GM23248 (cell line): ENCODE results near the gene ENOX1. TPM values are rescaled to one million over a fixed set of nuclear protein-coding genes. Genes with fewer than 3 reads are reported as not detected.

Experiments used
- DNase-seq: peaks from one replicate; pipeline ENCODE4 v3.0.0-alpha.2; 2015
- H2AFZ ChIP-seq: fragments of 200-600 bp; sonication (generic); 2 replicates; pipeline ENCODE4 v1.6.1; 2016; ENCODE audit warnings: antibody characterized with exemption
- H3F3A ChIP-seq: fragments of 200-600 bp; sonication (generic); 2 replicates; pipeline ENCODE4 v1.6.1; 2016; ENCODE audit warnings: mild to moderate bottlenecking, antibody characterized with exemption, mixed run types; ENCODE audit not compliant: insufficient read depth
- H3K27ac ChIP-seq: fragments of 200-600 bp; sonication (generic); 2 replicates; pipeline ENCODE4 v1.5.1; 2016; ENCODE audit warnings: mild to moderate bottlenecking
- H3K27me3 ChIP-seq: fragments of 200-600 bp; sonication (generic); replicated peaks from 2 replicates; pipeline ENCODE4 v1.6.1; 2016; ENCODE audit warnings: mild to moderate bottlenecking; ENCODE audit not compliant: insufficient read depth
- H3K36me3 ChIP-seq: fragments of 200-600 bp; sonication (generic); 2 replicates; pipeline ENCODE4 v1.6.1; 2016; ENCODE audit warnings: low read depth, mild to moderate bottlenecking
- H3K4me1 ChIP-seq: fragments of 200-600 bp; sonication (generic); 2 replicates; pipeline ENCODE4 v1.6.1; 2016; ENCODE audit warnings: mild to moderate bottlenecking; ENCODE audit not compliant: insufficient read depth
- H3K4me2 ChIP-seq: fragments of 200-600 bp; sonication (generic); one replicate; pipeline ENCODE4 v1.6.1; 2016; ENCODE audit warnings: mild to moderate bottlenecking; ENCODE audit not compliant: unreplicated experiment
- H3K4me3 ChIP-seq: fragments of 200-600 bp; sonication (generic); 2 replicates; pipeline ENCODE4 v1.5.1; 2016; ENCODE audit warnings: mild to moderate bottlenecking
- H3K79me2 ChIP-seq: fragments of 200-600 bp; sonication (generic); 2 replicates; pipeline ENCODE4 v1.6.1; 2016; ENCODE audit warnings: mild to moderate bottlenecking; ENCODE audit not compliant: insufficient read depth
- H3K9ac ChIP-seq: fragments of 200-600 bp; sonication (generic); 2 replicates; pipeline ENCODE4 v1.6.1; 2016; ENCODE audit warnings: mild to moderate bottlenecking
- H3K9me2 ChIP-seq: fragments of 200-600 bp; sonication (generic); 2 replicates; pipeline ENCODE4 v1.6.1; 2016; ENCODE audit warnings: mixed run types, mild to moderate bottlenecking, moderate library complexity; ENCODE audit not compliant: insufficient read depth
- H3K9me3 ChIP-seq: fragments of 200-600 bp; sonication (generic); one replicate; pipeline ENCODE4 v1.6.1; 2017; ENCODE audit warnings: low read depth
- H4K20me1 ChIP-seq: fragments of 200-600 bp; sonication (generic); 2 replicates; pipeline ENCODE4 v1.6.0; 2016; ENCODE audit not compliant: insufficient read depth
- EZH2 ChIP-seq: fragments of 200-600 bp; sonication (generic); IDR thresholded peaks from 2 replicates; pipeline ENCODE4 v1.6.1; 2018; ENCODE audit warnings: antibody characterized with exemption, mild to moderate bottlenecking; ENCODE audit not compliant: insufficient read depth, poor library complexity, severe bottlenecking
- EZH2phosphoT487 ChIP-seq: fragments of 200-600 bp; sonication (generic); IDR thresholded peaks from 2 replicates; pipeline ENCODE4 v1.6.1; 2018; ENCODE audit warnings: antibody characterized with exemption, moderate library complexity, mild to moderate bottlenecking, low read depth; ENCODE audit not compliant: insufficient read depth
- WGBS, 2 experiments: methylation state at CpG; one replicate each; pipeline ENCODE4 v1.1.6; 2015 to 2017; ENCODE audit warnings: low lambda C conversion rate in 2 of 2, low coverage in 1 of 2; ENCODE audit errors: missing lambda C conversion rate in 2 of 2; 5-methylcytosine and 5-hydroxymethylcytosine counted together
- in situ Hi-C: fragments of 300-500 bp; cut with MboI; formaldehyde crosslinking; loops from 2 replicates; pipeline ENCODE4 v1.15.0; 2020
- polyA plus RNA-seq: library from polyadenylated mRNA; unstranded; fragments of >200 nt; fragmentation: Nextera tagmentation; extraction: Ambion mirVana; gene quantifications from 2 replicates; pipeline ENCODE4 v1.2.1, GENCODE V29; 2016
- total RNA-seq: library from RNA; depleted of rRNA; stranded (reverse); fragments of >200 nt; shearing (Covaris generic); gene quantifications from 2 replicates; pipeline ENCODE4 v1.2.3, GENCODE V29; 2014

The ENOX1 gene
- total and polyA plus RNA-seq, 2 experiments from 2014 or later, result 1.8 to 3.2 TPM

GRCh38 chr13:43487461-43487860 lies 299.3 kb downstream of the ENOX1 start:
- H3F3A ChIP-seq, result no peaks in the 10 kb centered on the region
- H2AFZ ChIP-seq, result no peak overlapping the region
- no peaks in the 10 kb centered on the region for H3K4me1 ChIP-seq
- H3K36me3 ChIP-seq, result no peaks in the 10 kb centered on the region
- H4K20me1 ChIP-seq, result no peaks in the 10 kb centered on the region
- 31 to 40% methylated on average over 3 of the region's 3 CpGs for WGBS, 2 experiments
- H3K9me3 ChIP-seq, result no peaks in the 10 kb centered on the region
- no peak overlapping the region for H3K4me2 ChIP-seq
- H3K4me3 ChIP-seq, result no peak overlapping the region
- TF ChIP-seq EZH2, result no peak
- TF ChIP-seq EZH2phosphoT487, result no peak
- no peak overlapping the region for H3K9ac ChIP-seq
- in situ Hi-C loops, result no loop called here
- no peak overlapping the region for H3K27ac ChIP-seq
- DNase-seq, result no peak
- no peaks in the 10 kb centered on the region for H3K9me2 ChIP-seq
- no peaks in the 10 kb centered on the region for H3K27me3 ChIP-seq
- no peaks in the 10 kb centered on the region for H3K79me2 ChIP-seq

- Histone ChIP-seq H3K27ac (no peak overlapping the region), H3K4me3 (no peak overlapping the region), H3K9ac (no peak overlapping the region), H3K9me3 (no peaks in the 10 kb centered on the region), H3F3A (no peaks in the 10 kb centered on the region), H2AFZ (no peak overlapping the region), H3K27me3 (no peaks in the 10 kb centered on the region), H4K20me1 (no peaks in the 10 kb centered on the region), H3K4me2 (no peak overlapping the region), H3K4me1 (no peaks in the 10 kb centered on the region), H3K9me2 (no peaks in the 10 kb centered on the region), H3K79me2 (no peaks in the 10 kb centered on the region), H3K36me3 (no peaks in the 10 kb centered on the region)
- 91 to 100% methylated on average over 2 of the region's 2 CpGs for WGBS, 2 experiments
- TF ChIP-seq EZH2 (no peak), EZH2phosphoT487 (no peak)
- no peak for DNase-seq
- in situ Hi-C loops, result no loop called here
Measured at GRCh38 chr13:43484432-43485225, 302.1 kb downstream of the ENOX1 start.

- no peak overlapping the region for H2AFZ ChIP-seq
- no peaks in the 10 kb centered on the region for H3K36me3 ChIP-seq
- H3K79me2 ChIP-seq, result no peaks in the 10 kb centered on the region
- 96% methylated on average over 1 of the region's 1 CpG for WGBS, 2 experiments
- H3K27ac ChIP-seq, result no peak overlapping the region
- H3K9me2 ChIP-seq, result no peaks in the 10 kb centered on the region
- H3K27me3 ChIP-seq, result no peaks in the 10 kb centered on the region
- H4K20me1 ChIP-seq, result no peaks in the 10 kb centered on the region
- H3K9me3 ChIP-seq, result no peaks in the 10 kb centered on the region
- H3F3A ChIP-seq, result no peaks in the 10 kb centered on the region
- no peak overlapping the region for H3K9ac ChIP-seq
- no peaks in the 10 kb centered on the region for H3K4me1 ChIP-seq
- in situ Hi-C loops, result no loop called here
- TF ChIP-seq EZH2phosphoT487 (no peak), EZH2 (no peak)
- no peak overlapping the region for H3K4me2 ChIP-seq
- no peak overlapping the region for H3K4me3 ChIP-seq
- no peak for DNase-seq
Measured at GRCh38 chr13:43483930-43484329, 302.8 kb downstream of the ENOX1 start.

GRCh38 chr13:43482641-43483040 lies 304.1 kb downstream of the ENOX1 start:
- Histone ChIP-seq H3K9ac (no peak overlapping the region), H4K20me1 (no peaks in the 10 kb centered on the region), H3F3A (no peaks in the 10 kb centered on the region), H2AFZ (no peak overlapping the region), H3K4me3 (no peak overlapping the region), H3K27me3 (no peaks in the 10 kb centered on the region), H3K9me2 (no peaks in the 10 kb centered on the region), H3K27ac (no peak overlapping the region), H3K4me1 (no peaks in the 10 kb centered on the region), H3K9me3 (no peaks in the 10 kb centered on the region), H3K36me3 (no peaks in the 10 kb centered on the region), H3K4me2 (no peak overlapping the region), H3K79me2 (no peaks in the 10 kb centered on the region)
- 84 to 90% methylated on average over 3 of the region's 3 CpGs for WGBS, 2 experiments
- TF ChIP-seq EZH2 (no peak), EZH2phosphoT487 (no peak)
- no peak for DNase-seq
- in situ Hi-C loops, result no loop called here

GRCh38 chr13:43482026-43482425 lies 304.7 kb downstream of the ENOX1 start:
- TF ChIP-seq EZH2phosphoT487, result no peak
- TF ChIP-seq EZH2, result no peak
- H3K79me2 ChIP-seq, result no peaks in the 10 kb centered on the region
- DNase-seq, result no peak
- no peak overlapping the region for H3K4me3 ChIP-seq
- WGBS, 2 experiments, result 100% methylated on average over 2 of the region's 2 CpGs
- H3K9me3 ChIP-seq, result no peaks in the 10 kb centered on the region
- H3K27ac ChIP-seq, result no peak overlapping the region
- no peak overlapping the region for H3K4me2 ChIP-seq
- no peaks in the 10 kb centered on the region for H3K9me2 ChIP-seq
- H2AFZ ChIP-seq, result no peak overlapping the region
- no peaks in the 10 kb centered on the region for H3K36me3 ChIP-seq
- in situ Hi-C loops, result no loop called here
- H3K9ac ChIP-seq, result no peak overlapping the region
- H3K27me3 ChIP-seq, result no peaks in the 10 kb centered on the region
- no peaks in the 10 kb centered on the region for H3F3A ChIP-seq
- no peaks in the 10 kb centered on the region for H3K4me1 ChIP-seq
- H4K20me1 ChIP-seq, result no peaks in the 10 kb centered on the region
